Hepatocyte (in vitro differentiated cells): ENCODE measurements around the gene EFCAB6. TPM values are rescaled to one million over a fixed set of nuclear protein-coding genes. Genes with fewer than 3 reads are reported as not detected.

ENCODE experiments used
- DNase-seq: peaks from one replicate; pipeline ENCODE4 v3.0.0-alpha.2; 2016; ENCODE audit warnings: low spot score
- H2AFZ ChIP-seq: fragments of 200-600 bp; sonication (generic); 2 replicates; pipeline ENCODE4 v1.6.0; 2016; ENCODE audit warnings: antibody characterized with exemption, mild to moderate bottlenecking
- H3K27ac ChIP-seq: fragments of 200-600 bp; sonication (generic); 2 replicates; pipeline ENCODE4 v1.5.1; 2016; ENCODE audit warnings: mild to moderate bottlenecking
- H3K27me3 ChIP-seq: fragments of 200-600 bp; sonication (generic); 2 replicates; pipeline ENCODE4 v1.6.1; 2016
- H3K36me3 ChIP-seq: fragments of 200-600 bp; sonication (generic); replicated peaks from 2 replicates; pipeline ENCODE4 v1.5.1; 2016; ENCODE audit warnings: low read depth; ENCODE audit not compliant: insufficient read depth
- H3K4me1 ChIP-seq: fragments of 200-600 bp; sonication (generic); 2 replicates; pipeline ENCODE4 v1.5.1; 2016; ENCODE audit warnings: mild to moderate bottlenecking, moderate library complexity; ENCODE audit not compliant: insufficient read depth
- H3K4me2 ChIP-seq: fragments of 200-600 bp; sonication (generic); 2 replicates; pipeline ENCODE4 v1.6.0; 2016
- H3K4me3 ChIP-seq: fragments of 200-600 bp; sonication (generic); 2 replicates; pipeline ENCODE4 v1.5.1; 2016; ENCODE audit warnings: mild to moderate bottlenecking
- H3K79me2 ChIP-seq: fragments of 200-600 bp; sonication (generic); 2 replicates; pipeline ENCODE4 v1.6.0; 2017; ENCODE audit warnings: mild to moderate bottlenecking
- H3K9me2 ChIP-seq: fragments of 200-600 bp; sonication (generic); replicated peaks from 2 replicates; pipeline ENCODE4 v1.6.0; 2017; ENCODE audit warnings: mild to moderate bottlenecking; ENCODE audit not compliant: insufficient read depth
- H3K9me3 ChIP-seq: fragments of 200-600 bp; sonication (generic); 2 replicates; pipeline ENCODE4 v1.5.1; 2016; ENCODE audit warnings: low read depth, mild to moderate bottlenecking
- H4K20me1 ChIP-seq: fragments of 200-600 bp; sonication (generic); 2 replicates; pipeline ENCODE4 v1.6.0; 2016; ENCODE audit warnings: mild to moderate bottlenecking; ENCODE audit not compliant: insufficient read depth, poor library complexity, severe bottlenecking
- EZH2 ChIP-seq: fragments of 200-600 bp; sonication (generic); IDR thresholded peaks from 2 replicates; pipeline ENCODE4 v1.6.1; 2016; ENCODE audit warnings: antibody characterized with exemption, mild to moderate bottlenecking, borderline replicate concordance
- EZH2phosphoT487 ChIP-seq: fragments of 200-600 bp; sonication (generic); IDR thresholded peaks from one replicate; pipeline ENCODE4 v1.6.1; 2018; ENCODE audit warnings: antibody characterized with exemption, mild to moderate bottlenecking, low read depth, moderate library complexity; ENCODE audit not compliant: unreplicated experiment, severe bottlenecking
- WGBS: methylation state at CpG from one replicate; pipeline ENCODE4 v1.1.6; 2016; ENCODE audit warnings: low lambda C conversion rate; ENCODE audit errors: missing lambda C conversion rate; 5-methylcytosine and 5-hydroxymethylcytosine counted together
- polyA plus RNA-seq: library from polyadenylated mRNA; unstranded; fragments of >200 nt; fragmentation: Nextera tagmentation; extraction: Ambion mirVana; gene quantifications from 2 replicates; pipeline ENCODE4 v1.2.1, GENCODE V29; 2016
- total RNA-seq: library from RNA; depleted of rRNA; stranded (reverse); fragments of >200 nt; gene quantifications from 2 replicates; pipeline ENCODE4 v1.2.3, GENCODE V29; 2014
- TF ChIP-seq, protein P1 (sequence below): fragments of 200-600 bp; sonication (generic); IDR thresholded peaks from 2 replicates; pipeline ENCODE4 v1.5.1; 2016; ENCODE audit warnings: antibody characterized with exemption, mild to moderate bottlenecking; ENCODE audit not compliant: poor library complexity

Gene EFCAB6
- total and polyA plus RNA-seq, 2 experiments from 2014 or later = 0.59 to 2.1 TPM

DNA sequence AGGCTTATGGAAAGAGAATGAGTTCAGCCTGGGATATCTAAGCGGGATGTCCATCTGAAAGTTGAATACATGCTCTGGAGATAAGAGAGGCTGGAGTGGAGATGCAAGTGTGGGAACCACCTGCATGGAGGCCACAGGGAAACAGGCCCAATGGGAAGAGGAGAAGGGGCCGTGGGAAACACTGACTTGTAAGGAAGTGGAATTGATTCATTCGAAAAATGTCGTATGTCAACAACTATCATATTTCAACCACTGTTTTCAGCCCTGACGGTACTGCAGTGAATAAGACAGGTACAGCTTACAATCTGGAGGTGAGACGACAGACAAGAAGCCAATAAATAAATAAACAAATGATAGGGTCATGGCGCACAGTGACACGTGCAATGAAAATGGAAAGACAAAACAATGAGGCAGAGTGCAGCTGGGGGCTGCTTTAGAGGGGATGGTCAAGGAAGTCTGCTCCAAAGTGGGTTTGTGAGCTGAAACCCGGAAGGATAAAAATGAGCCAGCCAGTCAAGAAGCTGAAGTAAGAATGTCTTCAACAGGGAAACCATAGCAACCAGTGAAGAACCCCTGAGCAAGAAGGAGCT, 35.9 kb downstream of the EFCAB6 start:
- Histone ChIP-seq H2AFZ (no peak overlapping the region), H3K9me3 (no peaks in the 10 kb centered on the region), H3K4me2 (no peak overlapping the region), H3K27me3 (no peaks in the 10 kb centered on the region), H3K27ac (no peak overlapping the region), H3K79me2 (no peaks in the 10 kb centered on the region), H3K36me3 (no peaks in the 10 kb centered on the region), H4K20me1 (no peaks in the 10 kb centered on the region), H3K4me1 (no peaks in the 10 kb centered on the region), H3K9me2 (no peaks in the 10 kb centered on the region), H3K4me3 (no peak overlapping the region)
- WGBS = 73% methylated on average over 9 of the region's 9 CpGs
- no peak for DNase-seq
- TF ChIP-seq EZH2phosphoT487 (no peak), EZH2 (no peak)
- TF ChIP-seq, protein P1, sequence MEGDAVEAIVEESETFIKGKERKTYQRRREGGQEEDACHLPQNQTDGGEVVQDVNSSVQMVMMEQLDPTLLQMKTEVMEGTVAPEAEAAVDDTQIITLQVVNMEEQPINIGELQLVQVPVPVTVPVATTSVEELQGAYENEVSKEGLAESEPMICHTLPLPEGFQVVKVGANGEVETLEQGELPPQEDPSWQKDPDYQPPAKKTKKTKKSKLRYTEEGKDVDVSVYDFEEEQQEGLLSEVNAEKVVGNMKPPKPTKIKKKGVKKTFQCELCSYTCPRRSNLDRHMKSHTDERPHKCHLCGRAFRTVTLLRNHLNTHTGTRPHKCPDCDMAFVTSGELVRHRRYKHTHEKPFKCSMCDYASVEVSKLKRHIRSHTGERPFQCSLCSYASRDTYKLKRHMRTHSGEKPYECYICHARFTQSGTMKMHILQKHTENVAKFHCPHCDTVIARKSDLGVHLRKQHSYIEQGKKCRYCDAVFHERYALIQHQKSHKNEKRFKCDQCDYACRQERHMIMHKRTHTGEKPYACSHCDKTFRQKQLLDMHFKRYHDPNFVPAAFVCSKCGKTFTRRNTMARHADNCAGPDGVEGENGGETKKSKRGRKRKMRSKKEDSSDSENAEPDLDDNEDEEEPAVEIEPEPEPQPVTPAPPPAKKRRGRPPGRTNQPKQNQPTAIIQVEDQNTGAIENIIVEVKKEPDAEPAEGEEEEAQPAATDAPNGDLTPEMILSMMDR = no peak

DNA sequence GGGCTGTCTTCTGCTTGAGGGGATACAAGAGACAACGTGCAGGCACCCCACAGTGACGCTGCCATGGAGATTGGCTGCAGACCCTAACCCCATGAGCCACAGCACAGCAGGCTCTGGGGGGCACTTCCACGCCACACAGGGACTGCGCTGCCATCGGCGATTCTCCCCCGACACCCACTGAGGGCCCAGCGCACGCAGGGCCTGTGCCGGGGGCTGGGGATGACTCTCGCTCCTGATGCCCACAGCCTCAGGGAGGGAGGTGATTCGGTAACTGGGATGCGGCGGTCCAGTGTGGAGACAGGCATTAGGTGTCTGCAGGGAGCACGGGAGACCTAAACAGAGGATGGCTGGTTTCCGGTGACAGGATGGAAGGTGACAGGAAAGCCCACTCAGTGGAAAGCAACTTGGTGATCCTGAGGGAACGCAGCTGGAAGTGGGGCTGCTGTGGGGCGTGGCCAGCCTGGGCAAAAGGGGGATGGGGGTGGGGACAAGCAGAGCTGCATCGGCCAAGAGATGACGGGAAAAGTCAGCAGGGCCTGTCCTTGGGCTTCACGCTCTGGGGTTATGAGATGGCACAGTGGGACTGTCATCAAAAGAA, 37.7 kb downstream of the EFCAB6 start:
- WGBS = 91% methylated on average over 21 of the region's 21 CpGs
- TF ChIP-seq, protein P1 = no peak
- no peak for TF ChIP-seq EZH2
- no peak for TF ChIP-seq EZH2phosphoT487

DNA sequence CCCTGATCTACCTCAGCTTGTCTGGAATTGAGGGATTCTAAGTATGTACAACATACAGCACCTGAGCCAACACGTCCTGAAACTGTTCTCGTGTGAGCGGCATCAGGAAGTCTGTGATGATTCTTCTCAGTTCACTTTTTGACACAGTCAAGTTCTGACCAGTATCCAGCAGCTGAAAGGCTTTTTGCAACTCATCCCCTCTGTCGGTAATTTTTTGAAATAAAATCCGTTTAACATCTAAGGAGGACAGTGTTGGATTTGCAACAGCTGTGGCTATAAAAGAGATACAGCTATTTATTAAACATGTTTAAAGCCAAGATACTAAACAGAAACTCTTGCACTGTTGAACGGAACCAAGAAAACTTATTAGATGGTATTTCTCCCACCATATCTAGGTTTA, 39.3 kb downstream of the EFCAB6 start:
- Histone ChIP-seq H3K4me3 (no peak overlapping the region), H4K20me1 (no peaks in the 10 kb centered on the region), H3K4me1 (no peaks in the 10 kb centered on the region), H3K36me3 (no peaks in the 10 kb centered on the region), H3K27me3 (no peaks in the 10 kb centered on the region), H3K9me3 (no peaks in the 10 kb centered on the region), H3K9me2 (no peaks in the 10 kb centered on the region), H3K79me2 (no peaks in the 10 kb centered on the region), H3K27ac (no peak overlapping the region), H3K4me2 (no peak overlapping the region), H2AFZ (no peak overlapping the region)
- DNase-seq = no peak
- WGBS = 81% methylated on average over 6 of the region's 6 CpGs
- TF ChIP-seq EZH2phosphoT487 = no peak
- TF ChIP-seq, protein P1 = no peak

More for the DNA sequence above, 37.7 kb downstream of the EFCAB6 start:
- H3K4me1 ChIP-seq = no peaks in the 10 kb centered on the region
- no peaks in the 10 kb centered on the region for H4K20me1 ChIP-seq
- H3K4me3 ChIP-seq = no peak overlapping the region
- H3K4me2 ChIP-seq = no peak overlapping the region
- H3K79me2 ChIP-seq = no peaks in the 10 kb centered on the region
- DNase-seq = no peak
- no peaks in the 10 kb centered on the region for H3K9me3 ChIP-seq
- no peaks in the 10 kb centered on the region for H3K36me3 ChIP-seq
- H3K27me3 ChIP-seq = no peaks in the 10 kb centered on the region
- H3K27ac ChIP-seq = no peak overlapping the region
- H3K9me2 ChIP-seq = no peaks in the 10 kb centered on the region
- no peak overlapping the region for H2AFZ ChIP-seq
